ENCODE results near the gene KCNJ9.

The KCNJ9 gene

DNA sequence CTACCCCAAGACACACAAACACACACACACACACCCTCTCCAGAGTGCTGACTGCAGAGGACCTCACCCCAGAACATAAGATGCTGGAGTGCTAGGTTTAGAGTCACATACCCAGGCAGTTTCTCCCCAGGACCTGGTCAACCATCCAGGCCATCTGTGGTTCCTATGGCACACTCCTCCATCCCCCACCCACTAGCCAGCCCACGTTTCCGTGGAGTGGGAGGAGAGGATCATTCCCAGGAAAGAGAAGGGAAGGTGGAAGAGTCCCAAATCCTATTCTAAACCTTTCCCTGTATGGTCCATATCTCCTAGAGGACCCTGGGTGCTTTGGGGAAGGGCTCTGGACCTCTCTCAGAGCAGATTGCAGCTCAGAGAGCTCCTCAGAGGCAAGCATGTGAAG is 1.1 kb downstream of the KCNJ9 start:
- H3K4me1 ChIP-seq (ENCODE audit: control insufficient read depth in 1 of 2, insufficient read depth in 2 of 2, low read length in 2 of 2): peaks cover 0 to 4% of the 10 kb centered on the region in 2 donors

DNA sequence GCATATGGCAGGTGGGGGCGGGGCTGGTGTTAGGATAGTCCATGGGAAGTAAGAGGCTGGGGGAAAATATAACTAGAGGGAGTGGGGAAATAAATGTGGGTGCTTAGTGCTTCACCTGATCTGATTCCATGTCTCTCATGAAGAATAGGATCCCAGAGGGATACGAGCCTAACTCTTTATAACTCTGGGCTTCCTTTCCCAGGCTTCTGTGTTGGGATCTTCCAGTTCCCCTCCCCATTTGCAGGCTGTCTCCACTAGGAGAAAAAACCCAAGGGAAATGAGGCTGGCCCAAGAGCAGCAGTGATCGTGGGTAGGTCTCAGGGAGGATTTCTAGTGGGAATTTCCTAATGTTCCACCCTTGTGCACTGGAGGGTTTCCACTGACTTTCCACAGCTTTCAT is 1.6 kb downstream of the KCNJ9 start:
- Histone ChIP-seq H3K27me3 (ENCODE audit: low read depth, low read length) (peaks cover 41% of the 10 kb centered on the region), H3K27ac (ENCODE audit: low read length) (no peak overlapping the region), H3K36me3 (ENCODE audit: control insufficient read depth in 1 of 2, insufficient read depth in 2 of 2, low read length in 2 of 2) (no peaks in the 10 kb centered on the region), H3K9me3 (ENCODE audit: control insufficient read depth in 1 of 2, low read length in 2 of 2) (no peaks in the 10 kb centered on the region), H3K4me1 (ENCODE audit: control insufficient read depth in 1 of 2, insufficient read depth in 2 of 2, low read length in 2 of 2) (peaks cover 0 to 4% of the 10 kb centered on the region in 2 donors), H3K4me3 (ENCODE audit: low read depth in 1 of 2, low read length in 2 of 2) (no peak overlapping the region)

More for the DNA sequence above, 1.1 kb downstream of the KCNJ9 start:
- Histone ChIP-seq H3K9me3 (ENCODE audit: control insufficient read depth in 1 of 2, low read length in 2 of 2) (no peaks in the 10 kb centered on the region), H3K27me3 (ENCODE audit: low read depth, low read length) (peaks cover 41% of the 10 kb centered on the region), H3K27ac (ENCODE audit: low read length) (no peak overlapping the region), H3K36me3 (ENCODE audit: control insufficient read depth in 1 of 2, insufficient read depth in 2 of 2, low read length in 2 of 2) (no peaks in the 10 kb centered on the region), H3K4me3 (ENCODE audit: low read depth in 1 of 2, low read length in 2 of 2) (no peak overlapping the region)

DNA sequence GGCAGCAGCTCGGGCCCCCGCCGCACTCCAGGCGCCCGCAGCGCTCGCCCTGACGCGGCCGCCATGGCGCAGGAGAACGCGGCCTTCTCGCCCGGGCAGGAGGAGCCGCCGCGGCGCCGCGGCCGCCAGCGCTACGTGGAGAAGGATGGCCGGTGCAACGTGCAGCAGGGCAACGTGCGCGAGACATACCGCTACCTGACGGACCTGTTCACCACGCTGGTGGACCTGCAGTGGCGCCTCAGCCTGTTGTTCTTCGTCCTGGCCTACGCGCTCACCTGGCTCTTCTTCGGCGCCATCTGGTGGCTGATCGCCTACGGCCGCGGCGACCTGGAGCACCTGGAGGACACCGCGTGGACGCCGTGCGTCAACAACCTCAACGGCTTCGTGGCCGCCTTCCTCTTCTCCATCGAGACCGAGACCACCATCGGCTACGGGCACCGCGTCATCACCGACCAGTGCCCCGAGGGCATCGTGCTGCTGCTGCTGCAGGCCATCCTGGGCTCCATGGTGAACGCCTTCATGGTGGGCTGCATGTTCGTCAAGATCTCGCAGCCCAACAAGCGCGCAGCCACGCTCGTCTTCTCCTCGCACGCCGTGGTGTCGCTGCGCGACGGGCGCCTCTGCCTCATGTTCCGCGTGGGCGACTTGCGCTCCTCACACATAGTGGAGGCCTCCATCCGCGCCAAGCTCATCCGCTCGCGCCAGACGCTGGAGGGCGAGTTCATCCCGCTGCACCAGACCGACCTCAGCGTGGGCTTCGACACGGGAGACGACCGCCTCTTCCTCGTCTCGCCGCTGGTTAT is 2.8 kb downstream of the KCNJ9 start:
- Histone ChIP-seq H3K36me3 (ENCODE audit: control insufficient read depth in 1 of 2, insufficient read depth in 2 of 2, low read length in 2 of 2) (peaks cover 0 to 3% of the 10 kb centered on the region in 2 donors), H3K9me3 (ENCODE audit: control insufficient read depth in 1 of 2, low read length in 2 of 2) (no peaks in the 10 kb centered on the region), H3K4me1 (ENCODE audit: control insufficient read depth in 1 of 2, insufficient read depth in 2 of 2, low read length in 2 of 2) (peaks cover 0 to 4% of the 10 kb centered on the region in 2 donors), H3K27me3 (ENCODE audit: low read depth, low read length) (peaks cover 35% of the 10 kb centered on the region), H3K27ac (ENCODE audit: low read length) (no peak overlapping the region), H3K4me3 (ENCODE audit: low read depth in 1 of 2, low read length in 2 of 2) (peak overlapping the region in 1 of 2 donors; percentile 57)

DNA sequence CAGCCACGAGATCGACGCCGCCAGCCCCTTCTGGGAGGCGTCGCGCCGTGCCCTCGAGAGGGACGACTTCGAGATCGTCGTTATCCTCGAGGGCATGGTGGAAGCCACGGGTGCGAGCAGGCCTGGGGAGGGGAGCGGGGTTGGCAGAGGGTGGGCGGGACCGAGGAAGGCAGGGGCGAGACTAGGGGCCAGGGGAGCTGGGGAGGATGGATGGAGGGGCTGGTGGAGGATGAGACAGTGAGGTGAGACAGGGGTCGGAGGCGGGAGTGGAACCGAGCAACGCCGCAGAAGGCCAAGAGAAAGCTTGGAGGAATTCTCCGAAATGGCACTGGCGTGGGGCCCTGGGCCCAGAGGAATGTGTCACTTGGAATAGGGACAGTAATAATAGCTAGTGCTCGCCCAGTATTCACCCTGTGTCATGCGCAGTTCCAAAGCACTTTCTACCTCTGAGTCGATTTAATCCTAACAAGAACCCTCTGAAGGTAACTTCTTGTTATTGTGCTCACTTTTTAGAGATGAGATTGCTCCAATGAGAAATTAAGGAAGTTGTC is 3.5 kb downstream of the KCNJ9 start:
- peaks cover 29% of the 10 kb centered on the region for H3K27me3 ChIP-seq (ENCODE audit: low read depth, low read length)
- H3K36me3 ChIP-seq (ENCODE audit: control insufficient read depth in 1 of 2, insufficient read depth in 2 of 2, low read length in 2 of 2): peaks cover 0 to 7% of the 10 kb centered on the region in 2 donors
- H3K27ac ChIP-seq (ENCODE audit: low read length): no peak overlapping the region
- H3K4me3 ChIP-seq (ENCODE audit: low read depth in 1 of 2, low read length in 2 of 2): no peak overlapping the region
- H3K4me1 ChIP-seq (ENCODE audit: control insufficient read depth in 1 of 2, insufficient read depth in 2 of 2, low read length in 2 of 2): peaks cover 0 to 4% of the 10 kb centered on the region in 2 donors
- H3K9me3 ChIP-seq (ENCODE audit: control insufficient read depth in 1 of 2, low read length in 2 of 2): no peaks in the 10 kb centered on the region

DNA sequence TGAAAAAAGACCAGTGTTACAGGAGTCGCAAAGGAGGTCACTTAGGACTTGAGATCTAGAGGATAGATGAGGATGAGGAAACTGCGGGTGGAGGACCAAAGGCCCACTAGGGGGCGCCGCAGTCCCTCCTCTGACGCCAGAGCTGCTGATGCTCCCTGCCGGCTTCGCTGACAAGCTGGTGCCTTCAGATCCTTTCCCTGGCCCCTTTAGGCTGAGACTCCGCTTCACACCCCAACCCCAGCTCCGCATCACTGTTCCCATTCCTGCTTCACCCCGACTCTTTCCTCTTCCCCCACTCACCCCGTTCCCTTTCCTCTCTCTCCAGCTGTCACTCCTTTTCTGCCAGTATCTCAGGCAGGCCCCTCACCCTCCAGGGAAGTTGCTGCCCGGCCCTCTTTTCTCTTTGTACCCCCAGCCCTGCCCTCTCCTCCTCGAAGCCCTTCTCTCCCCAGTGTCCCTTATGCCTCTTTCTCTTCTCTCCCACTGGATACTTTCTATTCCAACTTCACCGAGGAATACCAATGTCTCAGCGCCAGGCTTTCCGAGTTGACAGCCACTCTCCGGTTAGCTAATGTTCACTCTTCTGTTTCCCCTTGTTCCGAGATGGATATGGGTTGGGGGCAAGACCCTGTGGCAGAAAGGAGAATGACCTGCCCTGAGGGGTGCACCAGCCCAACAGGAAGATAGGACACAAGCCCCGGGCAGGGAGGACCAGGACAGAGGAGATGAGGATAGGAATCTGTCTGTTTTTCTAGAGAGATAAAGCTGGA is 4.5 kb downstream of the KCNJ9 start:
- Histone ChIP-seq H3K27me3 (ENCODE audit: low read depth, low read length) (peaks cover 27% of the 10 kb centered on the region), H3K36me3 (ENCODE audit: control insufficient read depth in 1 of 2, insufficient read depth in 2 of 2, low read length in 2 of 2) (peaks cover 5 to 11% of the 10 kb centered on the region in 2 donors), H3K4me1 (ENCODE audit: control insufficient read depth in 1 of 2, insufficient read depth in 2 of 2, low read length in 2 of 2) (peaks cover 0 to 4% of the 10 kb centered on the region in 2 donors), H3K27ac (ENCODE audit: low read length) (no peak overlapping the region), H3K9me3 (ENCODE audit: control insufficient read depth in 1 of 2, low read length in 2 of 2) (no peaks in the 10 kb centered on the region), H3K4me3 (ENCODE audit: low read depth in 1 of 2, low read length in 2 of 2) (no peak overlapping the region)

DNA sequence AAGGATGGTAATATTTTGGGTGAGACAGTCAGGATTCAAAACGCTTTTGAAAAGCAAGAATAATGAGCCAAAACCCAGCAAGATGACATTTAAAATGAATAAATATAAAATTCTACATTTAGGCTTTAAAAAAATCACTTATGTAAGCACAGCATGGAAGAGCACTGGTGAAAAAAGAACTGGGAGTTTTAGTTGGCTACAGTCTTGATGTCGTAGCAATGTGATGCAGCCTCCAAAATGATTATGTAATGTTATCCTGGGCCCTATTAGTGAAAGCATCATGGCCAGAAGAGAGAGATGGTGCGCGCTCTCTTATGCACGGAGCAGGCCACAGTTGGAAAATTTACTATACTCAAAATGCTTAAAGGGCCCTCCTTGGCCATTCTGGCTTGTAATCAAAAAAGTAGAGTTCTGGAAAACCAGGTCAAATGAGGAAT is 5.1 kb downstream of the KCNJ9 start:
- Histone ChIP-seq H3K36me3 (ENCODE audit: control insufficient read depth in 1 of 2, insufficient read depth in 2 of 2, low read length in 2 of 2) (peaks cover 5 to 17% of the 10 kb centered on the region in 2 donors), H3K27me3 (ENCODE audit: low read depth, low read length) (peaks cover 21% of the 10 kb centered on the region), H3K4me1 (ENCODE audit: control insufficient read depth in 1 of 2, insufficient read depth in 2 of 2, low read length in 2 of 2) (peaks cover 0 to 4% of the 10 kb centered on the region in 2 donors), H3K9me3 (ENCODE audit: control insufficient read depth in 1 of 2, low read length in 2 of 2) (no peaks in the 10 kb centered on the region), H3K27ac (ENCODE audit: low read length) (no peak overlapping the region), H3K4me3 (ENCODE audit: low read depth in 1 of 2, low read length in 2 of 2) (no peak overlapping the region)

DNA sequence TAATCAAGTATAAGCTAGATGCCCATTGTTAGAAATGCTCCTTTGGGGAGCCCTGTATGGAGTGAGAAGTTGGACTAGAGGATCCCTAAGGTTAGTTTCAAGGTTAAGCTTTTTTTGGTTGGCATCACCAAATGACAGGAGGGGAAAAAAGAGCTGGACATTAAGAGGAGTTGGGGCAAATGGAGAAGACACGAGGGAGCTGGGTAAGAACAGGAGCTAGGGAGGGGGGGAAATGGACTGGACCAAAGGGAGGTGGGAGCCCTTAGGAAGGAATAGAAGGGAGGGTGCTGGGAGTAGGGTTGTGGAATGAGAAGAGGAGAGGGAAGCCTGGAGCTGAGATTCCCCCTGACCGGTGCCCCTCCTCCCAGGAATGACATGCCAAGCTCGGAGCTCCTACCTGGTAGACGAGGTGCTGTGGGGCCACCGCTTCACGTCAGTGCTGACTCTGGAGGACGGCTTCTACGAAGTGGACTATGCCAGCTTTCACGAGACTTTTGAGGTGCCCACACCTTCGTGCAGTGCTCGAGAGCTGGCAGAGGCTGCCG is 5.9 kb downstream of the KCNJ9 start:
- Histone ChIP-seq H3K36me3 (ENCODE audit: control insufficient read depth in 1 of 2, insufficient read depth in 2 of 2, low read length in 2 of 2) (peaks cover 5 to 24% of the 10 kb centered on the region in 2 donors), H3K9me3 (ENCODE audit: control insufficient read depth in 1 of 2, low read length in 2 of 2) (no peaks in the 10 kb centered on the region), H3K27ac (ENCODE audit: low read length) (no peak overlapping the region), H3K27me3 (ENCODE audit: low read depth, low read length) (peaks cover 18% of the 10 kb centered on the region), H3K4me1 (ENCODE audit: control insufficient read depth in 1 of 2, insufficient read depth in 2 of 2, low read length in 2 of 2) (peaks cover 0 to 4% of the 10 kb centered on the region in 2 donors), H3K4me3 (ENCODE audit: low read depth in 1 of 2, low read length in 2 of 2) (no peak overlapping the region)

DNA sequence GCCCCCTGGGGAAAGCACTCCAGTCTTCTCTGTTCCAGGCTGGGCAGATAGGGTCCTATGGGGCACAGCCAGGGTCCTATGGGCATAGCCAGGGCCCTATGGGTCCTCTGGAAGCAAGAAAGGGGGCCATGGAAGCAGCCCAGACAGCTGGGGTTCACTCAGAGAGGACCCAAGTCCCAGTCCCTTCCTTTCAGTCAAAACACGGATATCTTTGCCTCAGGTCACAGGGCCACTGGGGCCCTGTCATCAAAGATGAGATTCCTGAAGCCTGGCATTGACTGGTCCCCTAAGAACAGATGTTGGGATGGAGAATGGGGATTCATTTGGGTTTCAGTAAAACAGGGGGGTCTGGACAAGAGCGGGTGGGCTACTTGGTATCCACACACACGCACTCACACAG is 8.5 kb downstream of the KCNJ9 start:
- Histone ChIP-seq H3K36me3 (ENCODE audit: control insufficient read depth in 1 of 2, insufficient read depth in 2 of 2, low read length in 2 of 2) (peaks cover 9 to 39% of the 10 kb centered on the region in 2 donors), H3K27me3 (ENCODE audit: low read depth, low read length) (no peaks in the 10 kb centered on the region), H3K4me1 (ENCODE audit: control insufficient read depth in 1 of 2, insufficient read depth in 2 of 2, low read length in 2 of 2) (peaks cover 0 to 5% of the 10 kb centered on the region in 2 donors), H3K9me3 (ENCODE audit: control insufficient read depth in 1 of 2, low read length in 2 of 2) (no peaks in the 10 kb centered on the region), H3K27ac (ENCODE audit: low read length) (no peak overlapping the region), H3K4me3 (ENCODE audit: low read depth in 1 of 2, low read length in 2 of 2) (no peak overlapping the region)

DNA sequence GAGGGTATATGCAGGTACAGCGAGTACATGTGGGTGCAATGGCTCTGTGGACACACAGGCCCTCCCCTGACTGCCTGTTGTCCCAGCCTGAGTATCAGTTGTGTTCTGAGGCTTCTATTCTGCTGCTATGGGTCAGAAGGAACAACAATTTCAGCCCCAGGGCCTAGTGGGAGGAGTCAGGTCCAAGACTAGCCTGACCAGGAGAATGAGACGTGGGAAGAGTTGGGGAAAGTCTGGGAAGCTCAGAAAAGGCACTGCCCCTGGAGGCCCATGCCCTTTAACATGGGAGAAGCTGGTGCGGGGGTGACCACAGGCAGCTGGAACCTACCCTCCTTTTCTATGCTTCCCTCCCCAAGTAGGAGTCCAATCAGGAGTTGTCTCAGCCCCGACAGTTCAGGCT is 9.4 kb downstream of the KCNJ9 start:
- Histone ChIP-seq H3K27ac (ENCODE audit: low read length) (no peak overlapping the region), H3K27me3 (ENCODE audit: low read depth, low read length) (no peaks in the 10 kb centered on the region), H3K9me3 (ENCODE audit: control insufficient read depth in 1 of 2, low read length in 2 of 2) (no peaks in the 10 kb centered on the region), H3K4me1 (ENCODE audit: control insufficient read depth in 1 of 2, insufficient read depth in 2 of 2, low read length in 2 of 2) (peaks cover 0 to 5% of the 10 kb centered on the region in 2 donors), H3K4me3 (ENCODE audit: low read depth in 1 of 2, low read length in 2 of 2) (no peak overlapping the region), H3K36me3 (ENCODE audit: control insufficient read depth in 1 of 2, insufficient read depth in 2 of 2, low read length in 2 of 2) (peaks cover 9 to 40% of the 10 kb centered on the region in 2 donors)

DNA sequence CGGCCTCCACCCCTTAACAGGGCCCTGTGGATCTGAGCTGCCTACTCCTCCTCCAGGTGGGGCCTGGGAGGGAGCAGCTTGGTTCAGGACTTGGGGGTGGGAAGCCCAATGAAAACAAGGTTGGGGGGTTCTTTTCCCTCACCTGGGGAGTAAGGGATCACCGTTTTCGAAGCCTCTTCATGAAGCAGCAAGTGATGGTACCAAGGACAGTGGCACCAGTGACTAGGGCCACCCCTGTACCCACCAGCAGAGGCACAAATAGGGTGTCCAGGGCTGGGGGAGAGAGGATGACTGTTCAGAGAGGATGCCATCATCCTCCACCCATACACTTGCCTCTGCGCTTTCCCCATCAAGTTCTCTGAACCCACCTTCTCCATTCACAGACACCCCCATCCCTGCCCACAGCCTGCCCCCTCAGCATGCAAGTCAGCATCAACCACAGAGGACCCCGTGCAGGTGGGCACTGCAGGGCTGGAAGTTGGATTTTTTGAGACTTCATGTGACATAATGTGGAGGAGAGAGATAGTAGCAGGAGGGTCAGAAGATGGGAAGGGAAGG is 10.4 kb downstream of the KCNJ9 start:
- no peaks in the 10 kb centered on the region for H3K9me3 ChIP-seq (ENCODE audit: control insufficient read depth in 1 of 2, low read length in 2 of 2)
- no peak overlapping the region for H3K27ac ChIP-seq (ENCODE audit: low read length)
- H3K27me3 ChIP-seq (ENCODE audit: low read depth, low read length): no peaks in the 10 kb centered on the region
- peaks cover 9 to 40% of the 10 kb centered on the region in 2 donors for H3K36me3 ChIP-seq (ENCODE audit: control insufficient read depth in 1 of 2, insufficient read depth in 2 of 2, low read length in 2 of 2)
- H3K4me1 ChIP-seq (ENCODE audit: control insufficient read depth in 1 of 2, insufficient read depth in 2 of 2, low read length in 2 of 2): peaks cover 5 to 7% of the 10 kb centered on the region in 2 donors
- H3K4me3 ChIP-seq (ENCODE audit: low read depth in 1 of 2, low read length in 2 of 2): no peak overlapping the region
